DOHH2 (cell line): Measurements from ENCODE around the gene TRPM4.
A peak's percentile ranks its signal among the peaks of the same experiment; 100 is the strongest.

ENCODE experiments used
- H3F3A ChIP-seq: fragments of 200-600 bp; sonication (generic), shearing (Covaris generic); 2 replicates; pipeline ENCODE4 v1.6.0; 2016; ENCODE audit warnings: antibody characterized with exemption, mild to moderate bottlenecking; ENCODE audit not compliant: control insufficient read depth, insufficient read depth
- H3K27ac ChIP-seq: fragments of 200-600 bp; sonication (generic); 2 replicates; pipeline ENCODE4 v1.5.1; 2014; ENCODE audit warnings: low read depth, mild to moderate bottlenecking, low read length, moderate library complexity
- H3K27me3 ChIP-seq: fragments of 200-600 bp; sonication (generic); 2 replicates; pipeline ENCODE4 v1.6.1; 2014; ENCODE audit warnings: mild to moderate bottlenecking, low read length, mixed read lengths; ENCODE audit not compliant: control insufficient read depth
- H3K36me3 ChIP-seq: fragments of 200-600 bp; sonication (generic); 2 replicates; pipeline ENCODE4 v1.6.1; 2014; ENCODE audit warnings: mild to moderate bottlenecking, low read length, moderate library complexity, mixed read lengths; ENCODE audit not compliant: control insufficient read depth
- H3K4me1 ChIP-seq: fragments of 200-600 bp; sonication (generic); 2 replicates; pipeline ENCODE4 v1.6.1; 2014; ENCODE audit warnings: mild to moderate bottlenecking, low read length, mixed read lengths; ENCODE audit not compliant: control insufficient read depth
- H3K4me2 ChIP-seq: fragments of 200-600 bp; sonication (generic); 2 replicates; pipeline ENCODE4 v1.6.0; 2014; ENCODE audit warnings: mild to moderate bottlenecking, low read length, moderate library complexity
- H3K4me3 ChIP-seq: fragments of 200-600 bp; sonication (generic); 2 replicates; pipeline ENCODE4 v1.5.1; 2014; ENCODE audit warnings: mild to moderate bottlenecking, low read length, mixed read lengths
- H3K79me2 ChIP-seq: fragments of 200-600 bp; sonication (generic); 2 replicates; pipeline ENCODE4 v1.6.1; 2014; ENCODE audit warnings: mild to moderate bottlenecking, low read length, mixed read lengths; ENCODE audit not compliant: control insufficient read depth
- H3K9me2 ChIP-seq: fragments of 200-600 bp; sonication (generic); replicated peaks from 2 replicates; pipeline ENCODE4 v1.6.1; 2014; ENCODE audit warnings: mild to moderate bottlenecking, low read length, mixed read lengths; ENCODE audit not compliant: control insufficient read depth
- H3K9me3 ChIP-seq: fragments of 200-600 bp; sonication (generic); 2 replicates; pipeline ENCODE4 v1.6.1; 2014; ENCODE audit warnings: antibody characterized with exemption, low read length, mixed read lengths; ENCODE audit not compliant: control insufficient read depth, insufficient read depth
- H4K20me1 ChIP-seq: fragments of 200-600 bp; sonication (generic); 2 replicates; pipeline ENCODE4 v1.6.0; 2014; ENCODE audit warnings: low read depth, mild to moderate bottlenecking, antibody characterized with exemption, low read length, moderate library complexity; ENCODE audit not compliant: control insufficient read depth, insufficient read depth
- EZH2phosphoT487 ChIP-seq: fragments of 200-600 bp; sonication (generic); IDR thresholded peaks from 2 replicates; pipeline ENCODE4 v1.6.1; 2017; ENCODE audit warnings: borderline replicate concordance, mild to moderate bottlenecking, antibody characterized with exemption, low read length, moderate library complexity, mixed read lengths
- TF ChIP-seq, protein P1 (sequence below): fragments of 200-600 bp; sonication (generic); IDR thresholded peaks from one replicate; pipeline ENCODE4 v1.5.1; 2014; ENCODE audit warnings: antibody characterized with exemption, mild to moderate bottlenecking, low read depth, low read length; ENCODE audit not compliant: poor library complexity, severe bottlenecking

TRPM4 gene

DNA sequence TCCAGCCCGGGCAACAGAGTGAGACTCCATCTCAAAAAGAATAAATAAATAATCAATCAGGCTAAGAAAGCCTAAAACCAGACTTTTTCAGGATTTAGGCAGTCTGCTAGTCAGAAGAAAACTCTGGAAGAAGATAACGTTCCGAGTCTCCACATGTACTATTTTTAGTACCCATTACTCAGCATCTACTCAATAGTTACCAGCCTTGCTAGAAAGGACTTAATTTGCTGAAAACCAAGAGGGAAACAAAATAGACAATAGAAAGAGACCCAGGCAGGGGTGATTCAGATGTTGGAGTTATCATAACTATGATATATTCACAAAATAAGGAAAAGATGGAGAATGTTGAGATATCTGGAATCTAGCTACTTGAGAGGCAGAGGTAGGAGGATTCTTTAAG lies 47.0 kb upstream of the TRPM4 start:
- Histone ChIP-seq H3F3A (peaks cover 33% of the 10 kb centered on the region), H3K27me3 (no peaks in the 10 kb centered on the region), H3K27ac (no peak overlapping the region), H3K9me3 (no peaks in the 10 kb centered on the region), H3K9me2 (no peaks in the 10 kb centered on the region), H3K79me2 (no peaks in the 10 kb centered on the region), H3K4me3 (no peak overlapping the region), H3K4me2 (no peak overlapping the region), H3K4me1 (peaks cover 11% of the 10 kb centered on the region), H4K20me1 (peaks cover 15% of the 10 kb centered on the region), H3K36me3 (peaks cover 41% of the 10 kb centered on the region)
- TF ChIP-seq, protein P1, sequence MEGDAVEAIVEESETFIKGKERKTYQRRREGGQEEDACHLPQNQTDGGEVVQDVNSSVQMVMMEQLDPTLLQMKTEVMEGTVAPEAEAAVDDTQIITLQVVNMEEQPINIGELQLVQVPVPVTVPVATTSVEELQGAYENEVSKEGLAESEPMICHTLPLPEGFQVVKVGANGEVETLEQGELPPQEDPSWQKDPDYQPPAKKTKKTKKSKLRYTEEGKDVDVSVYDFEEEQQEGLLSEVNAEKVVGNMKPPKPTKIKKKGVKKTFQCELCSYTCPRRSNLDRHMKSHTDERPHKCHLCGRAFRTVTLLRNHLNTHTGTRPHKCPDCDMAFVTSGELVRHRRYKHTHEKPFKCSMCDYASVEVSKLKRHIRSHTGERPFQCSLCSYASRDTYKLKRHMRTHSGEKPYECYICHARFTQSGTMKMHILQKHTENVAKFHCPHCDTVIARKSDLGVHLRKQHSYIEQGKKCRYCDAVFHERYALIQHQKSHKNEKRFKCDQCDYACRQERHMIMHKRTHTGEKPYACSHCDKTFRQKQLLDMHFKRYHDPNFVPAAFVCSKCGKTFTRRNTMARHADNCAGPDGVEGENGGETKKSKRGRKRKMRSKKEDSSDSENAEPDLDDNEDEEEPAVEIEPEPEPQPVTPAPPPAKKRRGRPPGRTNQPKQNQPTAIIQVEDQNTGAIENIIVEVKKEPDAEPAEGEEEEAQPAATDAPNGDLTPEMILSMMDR: no peak
- no peak for TF ChIP-seq EZH2phosphoT487

DNA sequence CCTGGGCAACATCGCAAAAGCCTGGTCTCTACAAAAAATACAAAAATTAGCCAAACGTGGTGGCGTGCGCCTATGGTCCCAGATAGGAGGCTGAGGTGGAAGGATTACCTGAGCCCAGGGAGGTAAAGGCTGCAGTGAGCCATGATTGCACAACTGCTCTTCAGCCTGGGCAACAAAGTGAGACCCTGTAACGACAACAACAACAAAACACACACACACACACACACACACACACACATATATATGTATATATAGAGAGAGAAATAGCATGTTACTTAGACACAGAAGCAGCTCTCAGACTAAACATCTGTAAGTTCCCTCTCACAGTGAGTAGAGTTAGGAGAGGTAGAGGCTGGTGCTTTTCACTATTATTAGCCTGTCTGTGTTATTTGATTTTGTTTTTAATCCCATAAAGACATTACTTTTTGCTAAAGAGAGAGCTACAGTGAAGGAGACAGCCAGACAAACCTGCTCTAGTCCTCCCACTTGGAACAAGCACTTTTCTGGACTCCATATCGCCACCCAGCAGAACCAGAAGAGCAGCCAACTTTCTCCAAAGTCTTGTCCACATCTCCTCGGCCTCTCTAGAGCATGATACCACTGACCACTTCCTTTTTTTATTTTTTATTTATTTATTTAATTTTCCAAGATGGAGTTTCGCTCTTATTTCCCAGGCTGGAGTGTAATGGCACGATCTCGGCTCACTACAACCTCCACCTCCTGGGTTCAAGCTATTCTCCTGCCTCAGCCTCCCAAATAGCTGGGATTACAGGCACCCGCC lies 46.2 kb upstream of the TRPM4 start:
- Histone ChIP-seq H3K36me3 (peaks cover 33% of the 10 kb centered on the region), H3K9me2 (no peaks in the 10 kb centered on the region), H3K4me3 (no peak overlapping the region), H3K27ac (no peak overlapping the region), H3F3A (peaks cover 27% of the 10 kb centered on the region), H3K9me3 (no peaks in the 10 kb centered on the region), H3K79me2 (no peaks in the 10 kb centered on the region), H3K4me2 (no peak overlapping the region), H3K27me3 (no peaks in the 10 kb centered on the region), H3K4me1 (peaks cover 14% of the 10 kb centered on the region), H4K20me1 (peaks cover 14% of the 10 kb centered on the region)
- TF ChIP-seq EZH2phosphoT487: no peak
- TF ChIP-seq, protein P1: no peak

DNA sequence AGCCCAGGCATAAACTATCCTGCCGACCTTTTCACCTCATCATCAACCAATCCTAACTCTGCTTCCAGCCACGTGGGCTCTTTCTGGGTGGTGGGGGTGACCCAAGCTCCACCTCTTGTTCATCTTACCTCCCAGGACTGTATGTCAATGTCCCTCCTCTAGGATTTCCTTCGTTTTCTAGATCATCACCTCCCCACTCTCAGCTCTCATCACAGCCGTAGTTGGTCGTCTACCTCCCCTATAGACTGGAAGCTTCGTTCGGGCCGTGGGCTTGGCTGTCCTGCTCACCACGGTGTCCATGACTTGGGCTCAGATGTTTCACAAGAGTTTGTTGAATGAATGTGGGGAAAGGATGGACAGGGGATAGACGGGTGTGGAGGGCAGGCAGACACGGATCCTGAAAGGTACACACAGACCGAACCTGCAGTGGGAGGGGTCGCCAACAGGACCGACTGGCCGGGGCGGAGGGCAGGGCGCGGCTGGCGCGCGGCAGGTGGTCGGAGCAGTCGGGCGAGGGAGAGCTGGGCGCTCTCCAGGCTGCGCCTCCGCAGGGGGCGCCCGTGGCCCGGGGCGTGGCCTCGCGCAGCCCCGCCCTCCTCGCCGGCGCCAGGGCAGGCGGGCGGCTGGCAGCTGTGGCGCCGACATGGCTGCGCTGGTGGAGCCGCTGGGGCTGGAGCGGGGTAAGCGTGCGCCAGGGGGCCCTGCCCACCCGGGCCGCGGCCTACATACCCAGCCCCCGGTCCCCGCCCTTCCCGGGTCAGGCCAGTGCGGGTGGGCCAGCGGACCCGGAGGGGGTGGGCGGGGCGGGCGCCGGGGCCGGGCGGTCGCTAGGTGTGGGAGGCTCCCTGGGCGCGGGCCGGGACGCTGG lies 43.6 kb upstream of the TRPM4 start, which contains the start of gene LIN7B:
LIN7B (plus strand) TSS at position 609 of the 868 bp plus-strand sequence; CDS start at position 644, 35 bp downstream.
- Histone ChIP-seq H3K4me1 (peaks cover 26% of the 10 kb centered on the region), H3K4me2 (peak within 1 kb of the TSS; percentile 89), H3K9me3 (no peaks in the 10 kb centered on the region), H3K4me3 (peak within 1 kb of the TSS; percentile 73), H3K36me3 (peaks cover 7% of the 10 kb centered on the region), H3K9me2 (no peaks in the 10 kb centered on the region), H3K27me3 (no peaks in the 10 kb centered on the region), H4K20me1 (no peaks in the 10 kb centered on the region), H3K27ac (no peak within 1 kb of the TSS), H3F3A (peaks cover 22% of the 10 kb centered on the region), H3K79me2 (no peaks in the 10 kb centered on the region)
- no peak for TF ChIP-seq EZH2phosphoT487
- TF ChIP-seq, protein P1: peak; percentile 59
